Gastrocnemius medialis (tissue), 4 donors: Measurements from ENCODE around the gene CAMTA1.

Experiments used
- POLR2A ChIP-seq, 2 donors: fragments of 450-650 bp; IDR thresholded peaks; one replicate each; pipeline ENCODE4 v1.6.1; 2017; ENCODE audit warnings: antibody characterized with exemption in 2 of 2, mild to moderate bottlenecking in 2 of 2, moderate library complexity in 2 of 2
- TF ChIP-seq, protein P1 (sequence below), 5 experiments: fragments of 450-650 bp in 3 of 5; fragments of 200-600 bp in 2 of 5; sonication (generic) in 2 of 5; IDR thresholded peaks in 4 of 5; conservative IDR thresholded peaks in 1 of 5; 1 replicate in 4 of 5; 2 replicates in 1 of 5; pipeline ENCODE4 v1.5.1; 2016 to 2019; ENCODE audit warnings: antibody characterized with exemption in 5 of 5, mild to moderate bottlenecking in 3 of 5, moderate library complexity in 3 of 5

- TF ChIP-seq, protein P1, sequence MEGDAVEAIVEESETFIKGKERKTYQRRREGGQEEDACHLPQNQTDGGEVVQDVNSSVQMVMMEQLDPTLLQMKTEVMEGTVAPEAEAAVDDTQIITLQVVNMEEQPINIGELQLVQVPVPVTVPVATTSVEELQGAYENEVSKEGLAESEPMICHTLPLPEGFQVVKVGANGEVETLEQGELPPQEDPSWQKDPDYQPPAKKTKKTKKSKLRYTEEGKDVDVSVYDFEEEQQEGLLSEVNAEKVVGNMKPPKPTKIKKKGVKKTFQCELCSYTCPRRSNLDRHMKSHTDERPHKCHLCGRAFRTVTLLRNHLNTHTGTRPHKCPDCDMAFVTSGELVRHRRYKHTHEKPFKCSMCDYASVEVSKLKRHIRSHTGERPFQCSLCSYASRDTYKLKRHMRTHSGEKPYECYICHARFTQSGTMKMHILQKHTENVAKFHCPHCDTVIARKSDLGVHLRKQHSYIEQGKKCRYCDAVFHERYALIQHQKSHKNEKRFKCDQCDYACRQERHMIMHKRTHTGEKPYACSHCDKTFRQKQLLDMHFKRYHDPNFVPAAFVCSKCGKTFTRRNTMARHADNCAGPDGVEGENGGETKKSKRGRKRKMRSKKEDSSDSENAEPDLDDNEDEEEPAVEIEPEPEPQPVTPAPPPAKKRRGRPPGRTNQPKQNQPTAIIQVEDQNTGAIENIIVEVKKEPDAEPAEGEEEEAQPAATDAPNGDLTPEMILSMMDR (IDR thresholded peaks at IDR 0.05 in 4 of 5, conservative IDR thresholded peaks at IDR 0.05 in 1 of 5) = no peak
- TF ChIP-seq POLR2A (IDR thresholded peaks at IDR 0.05) = no peak
Measured at GRCh38 chr1:6913086-6913485, 127.8 kb downstream of the CAMTA1 start.
